Cortex of kidney (tissue), 1 donor: ENCODE measurements around the gene CALM3.

Experiments used
- DNase-seq: peaks from one replicate; lab custom pipeline; 2025; lab: John Stamatoyannopoulos, UW

CALM3 gene

DNA sequence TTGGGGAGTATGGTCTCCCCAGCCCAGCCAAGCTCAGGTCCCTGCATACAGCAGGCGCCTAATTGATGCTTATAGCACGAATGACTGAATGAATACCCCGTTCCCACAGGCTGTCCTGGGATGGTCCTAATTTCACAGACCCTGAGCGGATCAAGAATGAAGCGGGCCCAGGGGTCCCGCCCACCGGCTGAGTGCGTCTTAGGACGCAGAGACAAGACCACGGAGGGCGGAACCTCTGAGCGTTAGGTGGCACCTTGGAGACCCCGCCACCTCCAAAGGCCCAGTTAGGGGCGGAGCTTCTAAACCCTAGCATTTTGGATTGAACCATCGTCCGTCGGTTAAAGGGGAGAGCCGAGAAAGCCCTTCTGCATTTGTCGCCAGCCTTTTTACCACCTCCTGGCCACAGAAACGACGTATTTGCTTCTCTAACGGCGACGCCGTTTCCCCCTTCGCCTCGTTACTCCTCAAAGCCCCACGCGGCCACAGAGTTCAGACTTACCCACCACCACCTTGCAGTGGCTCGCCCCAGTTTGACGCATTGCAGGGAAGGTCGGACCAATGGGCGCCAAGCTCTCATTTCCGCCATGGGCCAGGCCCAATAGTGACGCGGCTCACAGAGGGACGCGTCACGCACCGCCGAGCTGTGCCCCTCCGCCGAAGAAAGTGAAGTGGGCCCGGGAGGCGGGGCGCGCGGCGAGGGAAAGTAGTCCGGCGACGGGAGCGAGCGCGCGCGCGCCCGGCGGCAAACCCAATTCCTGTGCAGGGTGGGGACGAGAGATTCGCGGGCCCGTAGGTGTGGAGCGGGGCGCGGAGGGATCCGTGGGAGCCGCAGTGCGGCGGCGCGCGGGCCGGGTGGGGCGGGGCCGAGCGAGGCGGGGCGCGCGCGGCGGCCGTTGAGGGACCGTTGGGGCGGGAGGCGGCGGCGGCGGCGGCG is 479 bp upstream of the CALM3 start:
- DNase-seq: no peak

DNA sequence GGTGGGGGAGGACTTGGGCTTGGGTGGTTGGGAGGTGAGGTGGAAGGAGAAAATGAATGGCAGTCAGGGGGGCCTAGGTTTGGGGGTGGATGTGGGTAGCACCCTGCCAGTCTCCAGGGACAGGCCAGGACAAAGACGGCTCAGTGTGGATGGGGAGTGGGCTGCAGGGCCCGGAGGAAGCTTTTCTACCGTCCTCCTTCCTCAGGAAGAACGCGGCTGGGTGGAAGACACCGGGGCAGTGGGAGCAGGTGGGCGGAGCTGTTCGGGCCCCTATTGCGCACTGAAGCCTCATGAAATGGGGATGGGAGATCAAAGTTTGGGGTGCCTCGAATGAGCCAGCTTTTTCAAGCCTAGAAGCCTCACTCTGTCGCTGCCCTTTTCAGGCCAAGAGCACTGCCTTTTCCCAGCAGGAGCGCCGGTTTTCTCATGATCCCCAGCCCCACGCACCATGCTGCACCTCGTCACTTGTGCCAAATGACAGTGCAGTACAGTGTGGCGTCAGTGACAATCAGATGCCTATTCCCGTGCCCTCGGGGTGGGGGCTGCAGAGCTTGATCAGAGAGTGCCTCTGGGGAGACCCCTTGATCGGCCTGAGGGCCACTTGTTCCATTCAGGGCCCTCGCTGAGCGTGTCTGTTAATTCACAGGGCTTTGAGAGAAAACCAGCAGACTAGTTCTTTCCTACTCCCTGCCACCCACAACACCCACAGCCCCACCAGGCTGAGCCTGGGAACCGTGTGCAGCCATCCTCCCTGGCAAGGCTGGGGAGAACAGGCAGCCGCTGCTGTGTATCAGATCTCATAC is 1.5 kb downstream of the CALM3 start:
- no peak for DNase-seq

DNA sequence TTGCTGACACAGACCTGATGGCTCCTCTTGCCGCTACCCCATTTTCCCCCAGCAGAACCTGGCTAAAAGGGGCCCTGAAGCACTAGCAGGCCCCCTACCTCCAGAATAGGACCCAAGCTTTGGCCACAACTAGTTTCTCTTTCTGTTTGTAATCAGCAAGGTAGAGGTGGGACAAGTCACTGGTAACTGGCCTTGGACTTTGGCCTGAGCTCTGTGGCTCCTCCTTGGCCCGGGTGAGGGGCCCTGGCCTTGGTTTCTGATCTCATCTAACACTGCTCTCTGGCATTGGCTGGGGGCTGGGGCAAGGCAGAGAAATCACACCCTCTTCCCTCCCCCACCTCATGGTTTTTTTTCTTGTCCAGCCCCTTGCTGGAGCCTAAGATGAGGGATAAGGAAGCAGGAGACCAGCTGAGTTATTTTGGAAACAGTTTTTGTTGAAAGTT is 2.1 kb downstream of the CALM3 start:
- no peak for DNase-seq

DNA sequence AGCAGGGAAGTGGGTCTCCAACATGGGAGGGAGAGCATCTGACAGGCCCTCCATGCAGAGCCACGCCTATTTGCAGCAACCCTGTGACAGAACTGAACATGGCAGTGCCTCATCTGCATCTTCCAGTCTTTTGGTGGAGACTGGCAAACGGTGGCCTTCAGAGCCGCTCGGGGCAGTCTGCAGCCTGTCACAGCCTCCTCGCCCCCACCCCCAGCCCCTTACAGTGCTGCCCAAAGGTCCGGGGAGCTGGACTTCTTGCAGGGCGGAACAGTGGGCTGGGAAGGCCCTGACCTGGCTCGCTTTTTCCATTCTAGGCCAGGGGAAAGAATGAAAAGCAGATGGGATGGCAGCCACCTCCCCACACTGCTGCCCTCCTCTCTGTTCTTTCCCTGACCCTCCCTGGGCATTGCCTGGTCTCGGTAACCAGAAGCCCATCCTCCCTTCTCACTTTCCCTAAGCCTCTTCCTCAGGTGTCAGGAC is 2.7 kb downstream of the CALM3 start:
- DNase-seq: no peak

DNA sequence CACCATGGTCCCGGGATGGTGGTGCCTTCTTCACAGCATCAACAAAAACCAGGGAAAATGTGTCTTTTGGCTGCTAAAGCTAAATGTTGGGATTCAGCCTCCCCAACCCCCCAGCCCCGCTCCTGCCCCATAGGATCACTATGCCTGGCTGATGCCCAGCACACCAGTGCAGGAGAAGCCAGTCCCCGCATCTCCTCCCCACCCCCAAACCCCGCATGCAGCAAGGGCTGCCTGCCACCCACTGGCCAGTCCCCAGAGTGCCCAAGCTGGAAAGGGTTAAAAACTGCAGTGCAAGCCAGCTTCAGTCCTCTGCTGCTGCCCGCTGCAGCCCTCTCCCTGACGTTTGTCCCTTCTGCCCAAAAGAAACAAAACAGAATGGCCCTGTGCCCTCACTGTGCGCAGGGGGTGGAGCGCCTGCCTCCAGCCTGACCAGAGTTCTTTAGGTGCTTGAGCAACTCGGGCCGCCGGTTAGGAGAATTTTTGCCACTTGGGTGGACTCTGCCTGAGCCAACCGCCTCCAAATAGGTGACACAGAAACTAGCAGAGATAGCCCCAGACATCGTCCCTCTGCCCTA is 3.7 kb downstream of the CALM3 start:
- DNase-seq: no peak

DNA sequence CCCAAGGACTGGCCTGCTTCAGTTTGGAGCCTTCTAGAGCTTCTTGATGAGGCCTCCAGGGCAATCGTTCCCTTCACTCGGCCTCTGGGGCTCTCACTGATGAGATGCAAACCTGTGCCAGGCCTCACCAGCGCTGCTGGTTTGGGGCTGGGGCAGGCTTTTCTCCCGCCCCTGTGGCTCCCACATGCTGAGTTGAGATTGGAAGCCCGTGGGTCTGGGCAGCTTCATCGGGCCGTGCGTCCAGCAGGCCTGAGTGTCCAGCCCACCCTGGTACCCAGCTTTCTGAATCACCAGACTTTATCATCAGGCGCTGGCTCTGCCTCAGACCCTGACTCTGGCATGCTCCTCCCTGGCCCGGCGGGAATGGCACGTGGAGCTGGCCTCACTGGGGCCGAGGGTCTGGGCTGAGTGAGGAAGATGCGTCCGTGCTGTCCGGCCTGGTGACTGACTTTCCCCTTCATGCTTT is 4.3 kb downstream of the CALM3 start:
- no peak for DNase-seq

DNA sequence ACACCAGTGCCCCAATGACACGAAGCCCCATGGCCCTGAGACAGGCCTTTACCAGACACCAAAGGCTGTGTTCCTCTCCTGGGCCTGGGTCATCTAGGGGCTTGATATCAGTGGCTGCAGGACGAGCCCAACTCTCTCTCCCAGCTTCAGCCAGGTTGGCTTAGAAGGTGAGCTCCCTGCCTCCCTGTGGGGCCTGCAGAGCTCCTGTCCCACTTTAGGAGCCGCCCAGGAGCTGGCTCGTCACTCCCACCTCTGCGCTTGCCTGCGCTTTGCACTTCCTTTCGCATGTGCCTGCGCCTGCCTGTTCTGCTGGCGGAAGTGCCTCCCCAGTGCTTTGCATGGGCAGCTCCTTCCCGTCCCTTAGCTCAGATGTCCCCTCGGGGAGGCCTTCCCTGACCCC is 4.9 kb downstream of the CALM3 start:
- DNase-seq: no peak

DNA sequence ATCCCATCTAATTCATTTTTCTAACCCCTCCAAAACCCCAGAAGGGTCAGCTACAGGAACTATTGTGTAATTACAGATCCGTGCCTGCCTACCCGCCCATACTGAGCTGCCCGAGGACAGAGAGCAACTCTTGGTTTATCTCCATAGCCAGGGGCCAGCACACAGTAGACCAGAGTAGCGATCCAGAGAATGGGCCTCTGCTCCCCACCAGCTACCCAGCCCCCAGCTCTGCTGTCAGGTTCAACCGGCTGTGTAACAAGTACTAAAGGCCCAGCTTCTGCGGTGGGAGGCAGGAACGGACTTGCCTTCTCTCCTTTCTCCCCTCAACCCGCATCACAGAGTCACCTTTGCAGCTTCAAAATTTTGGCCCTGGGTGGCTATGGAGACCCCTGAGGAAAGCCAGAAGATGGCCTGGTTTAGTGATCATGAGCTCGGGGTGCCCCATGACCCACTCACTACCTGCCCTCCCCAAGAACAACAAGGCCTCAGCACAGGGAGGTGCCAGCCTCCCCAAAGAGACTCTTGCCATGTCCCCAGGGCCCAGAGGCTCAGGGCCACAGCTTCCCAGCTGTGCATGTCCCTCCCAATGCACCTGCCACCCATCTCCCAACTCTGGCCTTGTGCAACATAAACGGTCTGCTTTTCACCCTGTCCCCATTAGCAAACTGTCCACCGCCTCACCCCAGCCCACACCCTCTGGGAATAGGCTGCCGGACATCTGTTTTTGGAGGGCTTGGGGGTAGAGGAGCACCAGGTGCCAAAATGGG is 5.7 kb downstream of the CALM3 start:
- DNase-seq: no peak

DNA sequence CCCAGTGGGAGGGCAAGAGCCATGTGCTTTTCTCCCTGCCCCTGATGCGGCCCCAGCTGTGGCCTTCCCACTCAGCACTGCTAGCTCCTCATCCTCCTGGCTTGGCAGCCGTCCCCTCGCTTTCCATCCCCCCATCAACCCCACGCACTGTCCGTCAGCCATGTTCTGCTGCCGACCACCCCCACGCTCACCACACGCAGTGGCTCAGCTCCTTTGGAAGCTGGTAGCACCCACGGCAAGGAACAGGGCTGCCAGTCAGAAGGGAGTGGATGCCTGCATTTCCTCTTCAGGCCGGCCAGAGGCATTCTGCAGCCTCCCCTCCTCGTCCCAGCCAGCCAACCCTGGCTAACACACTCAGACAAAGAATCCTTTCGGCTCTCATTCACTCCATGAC is 6.3 kb downstream of the CALM3 start:
- DNase-seq: no peak

DNA sequence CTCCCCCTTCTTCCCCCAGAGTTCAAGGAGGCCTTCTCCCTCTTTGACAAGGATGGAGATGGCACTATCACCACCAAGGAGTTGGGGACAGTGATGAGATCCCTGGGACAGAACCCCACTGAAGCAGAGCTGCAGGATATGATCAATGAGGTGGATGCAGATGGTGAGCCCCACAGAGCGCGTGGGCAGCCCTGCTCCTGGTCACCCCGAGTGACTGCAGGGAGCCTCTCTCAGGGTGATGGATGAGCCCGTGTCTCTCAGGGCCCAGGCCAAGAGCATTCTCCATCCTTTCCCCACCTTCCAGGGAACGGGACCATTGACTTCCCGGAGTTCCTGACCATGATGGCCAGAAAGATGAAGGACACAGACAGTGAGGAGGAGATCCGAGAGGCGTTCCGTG is 7.0 kb downstream of the CALM3 start:
- DNase-seq: no peak

DNA sequence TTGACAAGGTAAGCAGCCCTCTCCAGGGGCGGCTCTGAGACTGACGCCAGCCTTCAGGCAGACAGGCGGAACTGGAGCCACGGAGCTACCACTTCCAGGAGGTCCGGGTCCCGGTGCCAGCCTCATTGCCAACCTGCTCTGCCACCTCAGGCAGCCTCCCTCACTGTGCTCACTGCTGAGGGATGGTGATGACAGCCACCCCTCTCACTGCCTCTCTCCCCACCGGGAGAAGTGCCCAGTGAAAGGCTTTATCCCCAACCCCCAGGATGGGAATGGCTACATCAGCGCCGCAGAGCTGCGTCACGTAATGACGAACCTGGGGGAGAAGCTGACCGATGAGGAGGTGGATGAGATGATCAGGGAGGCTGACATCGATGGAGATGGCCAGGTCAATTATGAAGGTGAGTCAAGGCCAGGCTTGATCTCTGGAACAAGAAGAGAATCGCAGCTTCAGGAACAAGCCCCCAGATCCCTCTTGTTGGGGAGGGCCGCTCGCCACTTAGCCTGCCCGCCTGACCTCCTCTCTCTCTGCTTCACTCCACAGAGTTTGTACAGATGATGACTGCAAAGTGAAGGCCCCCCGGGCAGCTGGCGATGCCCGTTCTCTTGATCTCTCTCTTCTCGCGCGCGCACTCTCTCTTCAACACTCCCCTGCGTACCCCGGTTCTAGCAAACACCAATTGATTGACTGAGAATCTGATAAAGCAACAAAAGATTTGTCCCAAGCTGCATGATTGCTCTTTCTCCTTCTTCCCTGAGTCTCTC is 7.6 kb downstream of the CALM3 start:
- DNase-seq: no peak

DNA sequence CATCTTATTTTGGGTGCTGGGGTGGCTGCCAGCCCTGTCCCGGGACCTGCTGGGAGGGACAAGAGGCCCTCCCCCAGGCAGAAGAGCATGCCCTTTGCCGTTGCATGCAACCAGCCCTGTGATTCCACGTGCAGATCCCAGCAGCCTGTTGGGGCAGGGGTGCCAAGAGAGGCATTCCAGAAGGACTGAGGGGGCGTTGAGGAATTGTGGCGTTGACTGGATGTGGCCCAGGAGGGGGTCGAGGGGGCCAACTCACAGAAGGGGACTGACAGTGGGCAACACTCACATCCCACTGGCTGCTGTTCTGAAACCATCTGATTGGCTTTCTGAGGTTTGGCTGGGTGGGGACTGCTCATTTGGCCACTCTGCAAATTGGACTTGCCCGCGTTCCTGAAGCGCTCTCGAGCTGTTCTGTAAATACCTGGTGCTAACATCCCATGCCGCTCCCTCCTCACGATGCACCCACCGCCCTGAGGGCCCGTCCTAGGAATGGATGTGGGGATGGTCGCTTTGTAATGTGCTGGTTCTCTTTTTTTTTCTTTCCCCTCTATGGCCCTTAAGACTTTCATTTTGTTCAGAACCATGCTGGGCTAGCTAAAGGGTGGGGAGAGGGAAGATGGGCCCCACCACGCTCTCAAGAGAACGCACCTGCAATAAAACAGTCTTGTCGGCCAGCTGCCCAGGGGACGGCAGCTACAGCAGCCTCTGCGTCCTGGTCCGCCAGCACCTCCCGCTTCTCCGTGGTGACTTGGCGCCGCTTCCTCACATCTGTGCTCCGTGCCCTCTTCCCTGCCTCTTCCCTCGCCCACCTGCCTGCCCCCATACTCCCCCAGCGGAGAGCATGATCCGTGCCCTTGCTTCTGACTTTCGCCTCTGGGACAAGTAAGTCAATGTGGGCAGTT is 8.6 kb downstream of the CALM3 start:
- no peak for DNase-seq

DNA sequence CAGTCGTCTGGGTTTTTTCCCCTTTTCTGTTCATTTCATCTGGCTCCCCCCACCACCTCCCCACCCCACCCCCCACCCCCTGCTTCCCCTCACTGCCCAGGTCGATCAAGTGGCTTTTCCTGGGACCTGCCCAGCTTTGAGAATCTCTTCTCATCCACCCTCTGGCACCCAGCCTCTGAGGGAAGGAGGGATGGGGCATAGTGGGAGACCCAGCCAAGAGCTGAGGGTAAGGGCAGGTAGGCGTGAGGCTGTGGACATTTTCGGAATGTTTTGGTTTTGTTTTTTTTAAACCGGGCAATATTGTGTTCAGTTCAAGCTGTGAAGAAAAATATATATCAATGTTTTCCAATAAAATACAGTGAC is 9.3 kb downstream of the CALM3 start:
- no peak for DNase-seq

DNA sequence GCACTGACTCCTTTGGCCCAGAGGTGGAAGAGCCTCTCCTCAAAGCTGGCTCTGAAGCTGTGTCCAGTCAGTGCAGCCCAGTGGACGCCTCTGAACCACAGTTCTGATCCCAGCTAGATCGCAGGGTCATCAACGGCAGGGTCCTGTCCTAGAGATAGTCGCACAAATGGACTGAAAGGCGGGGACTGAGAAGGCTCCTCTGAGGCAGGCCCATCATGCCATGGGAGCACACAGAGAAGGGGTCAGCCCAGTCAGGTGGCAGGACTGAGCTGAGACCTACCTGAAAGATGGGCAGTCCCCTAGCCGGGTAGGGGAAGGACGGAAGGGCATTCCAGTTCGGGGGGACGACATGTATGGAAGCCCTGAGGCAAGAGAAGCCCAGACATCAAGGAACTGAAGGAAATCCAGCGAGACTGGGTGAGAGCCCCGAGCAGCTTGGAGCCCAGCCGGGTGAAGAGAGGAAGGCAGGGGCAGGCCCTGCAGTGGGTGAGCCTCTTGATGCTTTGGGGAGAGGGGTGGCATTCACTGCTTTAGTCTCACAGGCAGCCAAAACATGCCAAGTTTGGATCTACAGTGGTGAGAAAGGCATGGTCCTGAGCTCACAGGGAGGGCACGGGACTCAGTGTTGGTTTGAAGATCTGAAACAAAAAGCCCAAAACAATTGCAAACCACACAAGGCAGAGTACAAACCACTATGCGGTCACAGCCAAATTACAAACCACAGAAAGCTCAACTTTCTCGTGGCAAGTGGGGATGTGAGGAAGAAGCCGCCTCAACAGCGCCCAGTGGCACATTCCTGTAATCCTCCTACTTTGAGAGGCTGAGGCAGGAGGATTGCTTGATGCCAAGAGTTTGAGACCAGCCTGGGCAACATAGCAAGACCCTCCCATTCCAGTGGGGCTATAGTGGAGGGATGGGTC is 10.0 kb downstream of the CALM3 start:
- no peak for DNase-seq

DNA sequence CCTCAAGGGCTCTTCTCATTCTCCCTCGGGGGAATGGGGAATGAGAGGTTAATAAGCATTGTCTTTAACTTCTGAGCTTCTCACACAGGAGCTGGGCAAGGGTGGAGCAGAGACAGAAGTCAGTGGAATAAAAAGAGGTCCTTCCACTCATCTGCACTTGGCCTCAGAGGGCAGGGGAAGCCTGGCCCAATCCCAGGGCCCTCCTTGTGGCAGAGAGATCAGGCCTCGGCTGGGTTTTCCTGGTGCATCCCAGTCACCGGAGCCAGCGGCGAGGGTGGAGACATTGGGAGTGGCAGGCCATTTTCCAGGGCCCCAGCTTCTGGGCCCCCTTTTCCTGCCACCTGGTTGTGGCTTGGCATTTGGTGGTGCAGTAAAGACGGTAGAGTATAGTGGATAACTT is 10.6 kb downstream of the CALM3 start:
- no peak for DNase-seq

DNA sequence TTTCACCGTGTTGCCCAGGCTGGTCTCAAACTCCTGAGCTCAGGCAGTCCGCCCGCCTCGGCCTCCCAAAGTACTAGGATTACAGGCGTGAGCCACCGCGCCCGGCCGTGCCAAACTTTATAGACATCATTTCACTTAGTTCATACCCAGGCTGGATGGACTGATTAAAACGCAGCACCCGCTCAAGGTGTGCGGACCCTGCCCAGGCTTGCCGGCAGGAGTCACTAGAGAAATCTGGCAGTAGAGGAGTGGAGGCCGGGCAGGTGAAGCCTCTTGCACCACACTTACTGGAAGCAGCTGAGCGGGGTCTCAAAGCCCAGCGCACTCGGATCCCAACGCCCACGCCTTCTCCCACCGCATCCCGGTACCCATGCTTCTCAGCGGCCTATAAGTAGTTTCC is 12.4 kb downstream of the CALM3 start:
- no peak for DNase-seq

DNA sequence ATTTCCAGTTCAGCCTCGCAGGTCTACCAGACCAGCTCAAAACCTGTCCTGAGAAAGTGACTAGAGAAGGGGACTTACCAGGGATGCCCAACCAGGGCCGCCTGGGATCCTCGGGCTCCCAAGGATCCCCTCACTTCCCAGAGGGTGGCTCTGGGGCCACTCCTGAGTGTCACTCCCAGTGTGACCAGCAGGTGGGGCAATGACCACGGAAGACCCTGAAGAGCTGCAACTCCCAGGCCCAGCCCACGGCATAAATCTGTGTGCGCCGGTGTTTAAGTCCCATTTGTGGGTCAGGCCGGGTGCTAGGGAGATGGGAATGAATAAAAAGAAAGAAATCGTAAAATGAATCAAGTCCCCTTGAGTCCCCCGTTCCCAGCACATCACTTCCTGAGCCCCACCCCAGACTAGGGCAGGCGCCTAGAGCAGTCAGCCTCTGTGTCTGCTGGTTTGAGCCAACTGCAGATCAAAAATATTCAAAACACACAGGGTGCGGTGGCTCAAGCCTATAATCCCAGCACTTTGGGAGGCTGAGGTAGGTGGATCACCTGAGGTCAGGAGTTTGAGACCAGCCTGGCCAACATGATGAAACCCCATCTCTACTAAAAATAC is 13.1 kb downstream of the CALM3 start:
- DNase-seq: no peak

DNA sequence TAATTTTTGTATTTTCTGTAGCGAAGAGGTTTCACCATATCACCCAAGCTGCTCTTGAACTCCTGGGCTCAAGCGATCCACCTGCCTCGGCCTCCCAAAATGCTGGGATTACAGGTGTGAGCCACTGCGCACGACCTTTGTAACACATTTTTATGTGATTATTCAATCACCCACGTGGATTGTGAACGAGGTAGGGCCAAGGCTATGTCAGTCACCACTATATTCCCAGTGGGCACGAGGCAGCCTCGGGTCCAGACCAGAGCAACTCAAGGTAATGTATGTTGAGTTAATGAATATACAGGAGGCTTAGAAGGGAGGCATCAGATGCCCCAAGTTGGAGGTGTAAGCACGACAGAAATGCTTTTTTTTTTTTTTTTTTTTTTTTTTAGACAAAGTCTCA is 14.8 kb downstream of the CALM3 start:
- DNase-seq: no peak
